ENCODE results near the gene SSH2.

GRCh38 chr17:29825604-29826003, 104.4 kb downstream of the SSH2 start:
- TF ChIP-seq CTCF (conservative IDR thresholded peaks at IDR 0.05; ENCODE audit: low read length) (no peak), EZH2phosphoT487 (IDR thresholded peaks at IDR 0.05; ENCODE audit: borderline replicate concordance, low read depth, low read length) (no peak)

All from OCI-LY7 (cell line).